Mammary epithelial cell (primary cell): Measurements from ENCODE around the gene NUCB1.

Experiments
- CTCF ChIP-seq, 2 donors: IDR thresholded peaks in 1 of 2; conservative IDR thresholded peaks in 1 of 2; 2 replicates each; pipeline ENCODE4 v1.5.1; 2011 to 2012; ENCODE audit warnings: inconsistent platforms in 2 of 2, low read length in 2 of 2, mild to moderate bottlenecking in 2 of 2, control low read depth in 1 of 2, low read depth in 1 of 2; ENCODE audit not compliant: insufficient read depth in 1 of 2; ENCODE audit errors: extremely low read depth in 1 of 2
- EZH2 ChIP-seq: IDR thresholded peaks from 2 replicates; pipeline ENCODE4 v1.6.1; 2012; ENCODE audit warnings: low read length, inconsistent platforms, borderline replicate concordance

- no peak for TF ChIP-seq CTCF (conservative IDR thresholded peaks at IDR 0.05 in 1 of 2, IDR thresholded peaks at IDR 0.05 in 1 of 2; ENCODE audit: extremely low read depth in 1 of 2, insufficient read depth in 1 of 2, low read depth in 1 of 2, low read length in 2 of 2)
- no peak for TF ChIP-seq EZH2
Observed at GRCh38 chr19:48921721-48922500, 21.8 kb downstream of the NUCB1 start.
